ENCODE data around the gene ZYG11B.
A peak's percentile ranks its signal among the peaks of the same experiment; 100 is the strongest.

The ZYG11B gene

DNA sequence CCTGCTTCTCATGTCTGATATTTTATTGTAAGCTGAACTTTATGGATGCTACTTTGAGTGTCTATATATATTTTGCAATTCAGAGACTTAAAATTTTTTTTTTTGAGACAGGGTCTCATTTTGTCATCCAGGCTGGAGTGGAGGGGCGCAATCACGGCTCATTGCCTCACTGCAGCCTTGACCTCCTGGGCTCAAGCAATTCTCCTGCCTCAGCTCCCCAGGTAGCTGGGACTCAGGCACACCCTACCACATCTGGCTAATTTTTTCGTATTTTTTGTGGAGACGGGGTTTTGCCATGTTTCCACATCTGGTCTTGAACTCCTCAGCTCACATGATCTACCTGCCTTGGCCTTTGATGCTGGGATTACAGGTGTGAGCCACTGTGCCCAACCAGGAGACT, 124.7 kb downstream of the ZYG11B start:
- no peak overlapping the region for H3K14ac ChIP-seq (ENCODE audit: low read length)
- H3K9me3 ChIP-seq (ENCODE audit: insufficient read depth, low read depth, low read length) = no peaks in the 10 kb centered on the region
- DNase-seq = no peak
- H3K27me3 ChIP-seq (ENCODE audit: insufficient read depth, low read length) = no peaks in the 10 kb centered on the region
- H3K79me2 ChIP-seq (ENCODE audit: control insufficient read depth, insufficient read depth, low read length, poor library complexity) = no peaks in the 10 kb centered on the region
- no peak overlapping the region for H3K4me3 ChIP-seq (ENCODE audit: low read depth, low read length)
- H2BK12ac ChIP-seq (ENCODE audit: low read length) = no peak overlapping the region
- no peak overlapping the region for H2BK120ac ChIP-seq (ENCODE audit: insufficient read depth, low read length, poor library complexity)
- no peak overlapping the region for H3K27ac ChIP-seq (ENCODE audit: low read depth, low read length)
- no peak overlapping the region for H3K18ac ChIP-seq (ENCODE audit: low read length)
- no peak overlapping the region for H4K8ac ChIP-seq (ENCODE audit: low read depth, low read length)
- H2AK5ac ChIP-seq (ENCODE audit: low read length) = no peak overlapping the region
- no CpG with 5 or more reads among the region's 4 CpGs for WGBS (ENCODE audit: extremely low coverage, insufficient coverage, insufficient read length)
- H4K12ac ChIP-seq (ENCODE audit: low read depth, low read length) = no peak overlapping the region
- no peak overlapping the region for H2AFZ ChIP-seq (ENCODE audit: insufficient read depth, low read length, poor library complexity)
- no peak overlapping the region for H3K4ac ChIP-seq (ENCODE audit: low read depth, low read length)
- H3K36me3 ChIP-seq (ENCODE audit: control insufficient read depth in 1 of 2, insufficient read depth in 2 of 2, low read length in 2 of 2) = no peaks in the 10 kb centered on the region
- H3K79me1 ChIP-seq (ENCODE audit: low read length) = no peaks in the 10 kb centered on the region
- H2BK5ac ChIP-seq (ENCODE audit: low read depth, low read length, poor library complexity) = no peak overlapping the region
- no peak overlapping the region for H3K4me2 ChIP-seq (ENCODE audit: low read length)
- no peak overlapping the region for H3K23ac ChIP-seq (ENCODE audit: low read length)
- no peak overlapping the region for H4K91ac ChIP-seq (ENCODE audit: low read depth, low read length)
- H3K9ac ChIP-seq (ENCODE audit: low read length) = no peak overlapping the region
- H3K4me1 ChIP-seq (ENCODE audit: control insufficient read depth in 1 of 2, insufficient read depth in 2 of 2, low read length in 2 of 2) = no peaks in the 10 kb centered on the region

DNA sequence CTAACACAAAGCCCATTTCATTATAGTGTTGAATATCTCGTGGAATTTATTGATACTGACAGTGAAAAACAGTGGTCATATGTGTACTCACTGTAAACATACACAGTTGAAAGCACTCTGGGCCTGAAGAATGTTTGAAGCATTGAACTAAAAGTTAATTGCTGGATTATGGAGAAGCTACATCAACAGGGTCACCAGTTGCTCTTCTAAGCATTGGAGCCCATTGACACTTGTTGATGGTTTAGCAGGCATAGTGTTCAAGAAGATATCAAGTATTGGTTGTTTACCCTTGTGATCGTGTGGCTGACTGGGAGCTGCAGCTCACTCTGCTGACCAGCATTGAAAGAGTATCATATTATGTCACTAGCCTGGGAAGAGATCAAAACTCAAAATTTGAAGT, 126.6 kb downstream of the ZYG11B start:
- Histone ChIP-seq H3K36me3 (ENCODE audit: control insufficient read depth in 1 of 2, insufficient read depth in 2 of 2, low read length in 2 of 2) (no peaks in the 10 kb centered on the region), H3K4me1 (ENCODE audit: control insufficient read depth in 1 of 2, insufficient read depth in 2 of 2, low read length in 2 of 2) (no peaks in the 10 kb centered on the region), H3K18ac (ENCODE audit: low read length) (no peak overlapping the region), H3K9me3 (ENCODE audit: insufficient read depth, low read depth, low read length) (no peaks in the 10 kb centered on the region), H2AK5ac (ENCODE audit: low read length) (no peak overlapping the region), H3K23ac (ENCODE audit: low read length) (no peak overlapping the region), H2BK120ac (ENCODE audit: insufficient read depth, low read length, poor library complexity) (no peak overlapping the region), H3K9ac (ENCODE audit: low read length) (no peak overlapping the region), H3K4ac (ENCODE audit: low read depth, low read length) (no peak overlapping the region), H3K4me2 (ENCODE audit: low read length) (no peak overlapping the region), H3K27ac (ENCODE audit: low read depth, low read length) (no peak overlapping the region), H3K4me3 (ENCODE audit: low read depth, low read length) (no peak overlapping the region), H3K79me1 (ENCODE audit: low read length) (no peaks in the 10 kb centered on the region), H4K8ac (ENCODE audit: low read depth, low read length) (no peak overlapping the region), H2AFZ (ENCODE audit: insufficient read depth, low read length, poor library complexity) (no peak overlapping the region), H4K91ac (ENCODE audit: low read depth, low read length) (no peak overlapping the region), H3K79me2 (ENCODE audit: control insufficient read depth, insufficient read depth, low read length, poor library complexity) (no peaks in the 10 kb centered on the region), H3K14ac (ENCODE audit: low read length) (no peak overlapping the region), H2BK5ac (ENCODE audit: low read depth, low read length, poor library complexity) (no peak overlapping the region), H4K12ac (ENCODE audit: low read depth, low read length) (no peak overlapping the region), H2BK12ac (ENCODE audit: low read length) (no peak overlapping the region), H3K27me3 (ENCODE audit: insufficient read depth, low read length) (no peaks in the 10 kb centered on the region)
- no peak for DNase-seq
- WGBS (ENCODE audit: extremely low coverage, insufficient coverage, insufficient read length) = no CpG with 5 or more reads among the region's 2 CpGs

GRCh38 chr1:52855584-52855983, 129.3 kb downstream of the ZYG11B start:
- Histone ChIP-seq H3K27ac (ENCODE audit: low read depth, low read length) (no peak overlapping the region), H3K14ac (ENCODE audit: low read length) (no peak overlapping the region), H3K18ac (ENCODE audit: low read length) (no peak overlapping the region), H3K4me3 (ENCODE audit: low read depth, low read length) (no peak overlapping the region), H3K4ac (ENCODE audit: low read depth, low read length) (no peak overlapping the region), H2BK120ac (ENCODE audit: insufficient read depth, low read length, poor library complexity) (no peak overlapping the region), H3K79me1 (ENCODE audit: low read length) (no peaks in the 10 kb centered on the region), H4K8ac (ENCODE audit: low read depth, low read length) (no peak overlapping the region), H2AK5ac (ENCODE audit: low read length) (no peak overlapping the region), H3K4me2 (ENCODE audit: low read length) (no peak overlapping the region), H2AFZ (ENCODE audit: insufficient read depth, low read length, poor library complexity) (no peak overlapping the region), H3K9me3 (ENCODE audit: insufficient read depth, low read depth, low read length) (no peaks in the 10 kb centered on the region), H2BK5ac (ENCODE audit: low read depth, low read length, poor library complexity) (no peak overlapping the region), H3K23ac (ENCODE audit: low read length) (no peak overlapping the region), H3K4me1 (ENCODE audit: control insufficient read depth in 1 of 2, insufficient read depth in 2 of 2, low read length in 2 of 2) (no peaks in the 10 kb centered on the region), H4K91ac (ENCODE audit: low read depth, low read length) (no peak overlapping the region), H3K79me2 (ENCODE audit: control insufficient read depth, insufficient read depth, low read length, poor library complexity) (no peaks in the 10 kb centered on the region), H2BK12ac (ENCODE audit: low read length) (no peak overlapping the region), H3K9ac (ENCODE audit: low read length) (no peak overlapping the region), H4K12ac (ENCODE audit: low read depth, low read length) (no peak overlapping the region), H3K36me3 (ENCODE audit: control insufficient read depth in 1 of 2, insufficient read depth in 2 of 2, low read length in 2 of 2) (no peaks in the 10 kb centered on the region), H3K27me3 (ENCODE audit: insufficient read depth, low read length) (no peaks in the 10 kb centered on the region)
- DNase-seq = no peak
- WGBS (ENCODE audit: extremely low coverage, insufficient coverage, insufficient read length) = no CpG with 5 or more reads among the region's 4 CpGs

DNA sequence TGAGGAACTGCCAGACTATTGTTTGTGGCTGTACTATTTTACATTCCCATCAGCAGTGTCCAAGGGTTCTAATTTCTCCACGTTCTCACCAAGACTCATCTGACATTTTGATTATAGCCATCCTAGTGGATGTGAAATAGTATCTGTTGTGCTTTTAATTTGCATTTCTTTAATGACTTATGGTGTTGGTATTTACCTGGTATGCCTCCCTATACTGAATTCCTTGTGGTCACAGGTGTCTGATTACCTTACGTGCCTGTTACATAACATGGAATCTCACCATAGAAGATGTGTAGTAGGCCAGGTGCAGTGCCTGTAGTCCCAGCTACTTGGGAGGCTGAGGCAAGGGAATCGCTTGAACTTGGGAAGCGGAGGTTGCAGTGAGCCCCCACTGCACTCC, 129.8 kb downstream of the ZYG11B start:
- H3K14ac ChIP-seq (ENCODE audit: low read length) = no peak overlapping the region
- WGBS (ENCODE audit: extremely low coverage, insufficient coverage, insufficient read length) = no CpG with 5 or more reads among the region's 4 CpGs
- H3K18ac ChIP-seq (ENCODE audit: low read length) = no peak overlapping the region
- H2AFZ ChIP-seq (ENCODE audit: insufficient read depth, low read length, poor library complexity) = no peak overlapping the region
- no peak overlapping the region for H3K4me3 ChIP-seq (ENCODE audit: low read depth, low read length)
- no peaks in the 10 kb centered on the region for H3K4me1 ChIP-seq (ENCODE audit: control insufficient read depth in 1 of 2, insufficient read depth in 2 of 2, low read length in 2 of 2)
- no peaks in the 10 kb centered on the region for H3K9me3 ChIP-seq (ENCODE audit: insufficient read depth, low read depth, low read length)
- no peaks in the 10 kb centered on the region for H3K79me2 ChIP-seq (ENCODE audit: control insufficient read depth, insufficient read depth, low read length, poor library complexity)
- H3K27ac ChIP-seq (ENCODE audit: low read depth, low read length) = no peak overlapping the region
- H3K4me2 ChIP-seq (ENCODE audit: low read length) = no peak overlapping the region
- DNase-seq = peak in 1 of 2 donors; percentile 32
- H4K8ac ChIP-seq (ENCODE audit: low read depth, low read length) = no peak overlapping the region
- H2BK12ac ChIP-seq (ENCODE audit: low read length) = no peak overlapping the region
- H2BK5ac ChIP-seq (ENCODE audit: low read depth, low read length, poor library complexity) = no peak overlapping the region
- no peak overlapping the region for H4K12ac ChIP-seq (ENCODE audit: low read depth, low read length)
- H2AK5ac ChIP-seq (ENCODE audit: low read length) = no peak overlapping the region
- no peaks in the 10 kb centered on the region for H3K27me3 ChIP-seq (ENCODE audit: insufficient read depth, low read length)
- no peak overlapping the region for H2BK120ac ChIP-seq (ENCODE audit: insufficient read depth, low read length, poor library complexity)
- H4K91ac ChIP-seq (ENCODE audit: low read depth, low read length) = no peak overlapping the region
- H3K4ac ChIP-seq (ENCODE audit: low read depth, low read length) = no peak overlapping the region
- no peak overlapping the region for H3K23ac ChIP-seq (ENCODE audit: low read length)
- H3K9ac ChIP-seq (ENCODE audit: low read length) = no peak overlapping the region
- no peaks in the 10 kb centered on the region for H3K36me3 ChIP-seq (ENCODE audit: control insufficient read depth in 1 of 2, insufficient read depth in 2 of 2, low read length in 2 of 2)
- H3K79me1 ChIP-seq (ENCODE audit: low read length) = no peaks in the 10 kb centered on the region
